ENCODE results near the gene TYRO3. TPM values are rescaled to one million over a fixed set of nuclear protein-coding genes. Genes with fewer than 3 reads are reported as not detected.

Gene TYRO3
- total and polyA plus RNA-seq, 2 experiments from 2014 or later = 5.2 to 7.9 TPM

GRCh38 chr15:41562244-41562643 is 3.2 kb downstream of the TYRO3 start:
- no peaks in the 10 kb centered on the region for H4K20me1 ChIP-seq (ENCODE audit: insufficient read depth)
- no peak for DNase-seq
- H3K9me2 ChIP-seq (ENCODE audit: insufficient read depth) = no peaks in the 10 kb centered on the region
- no peak overlapping the region for H3K4me3 ChIP-seq
- WGBS, 2 experiments (ENCODE audit: low coverage in 1 of 2, low lambda C conversion rate in 2 of 2, missing lambda C conversion rate in 2 of 2) = 68 to 71% methylated on average over 4 to 5 of the region's 5 CpGs
- no peaks in the 10 kb centered on the region for H3K36me3 ChIP-seq (ENCODE audit: low read depth)
- no peak overlapping the region for H3K9ac ChIP-seq
- H3F3A ChIP-seq (ENCODE audit: insufficient read depth) = peaks cover 11% of the 10 kb centered on the region
- no peak overlapping the region for H3K4me2 ChIP-seq (ENCODE audit: unreplicated experiment)
- peaks cover 12% of the 10 kb centered on the region; the same call in 1 of the 2 replicates for H3K4me1 ChIP-seq (ENCODE audit: insufficient read depth)
- no peaks in the 10 kb centered on the region for H3K79me2 ChIP-seq (ENCODE audit: insufficient read depth)
- no peaks in the 10 kb centered on the region for H3K9me3 ChIP-seq (ENCODE audit: low read depth)
- TF ChIP-seq EZH2phosphoT487 (IDR thresholded peaks at IDR 0.05; ENCODE audit: insufficient read depth, low read depth) = no peak
- TF ChIP-seq EZH2 (IDR thresholded peaks at IDR 0.05; ENCODE audit: insufficient read depth, poor library complexity, severe bottlenecking) = no peak
- in situ Hi-C loops (cut with MboI) = no loop called here
- no peak overlapping the region for H2AFZ ChIP-seq
- H3K27ac ChIP-seq = no peak overlapping the region
- no peaks in the 10 kb centered on the region for H3K27me3 ChIP-seq (replicated peaks; ENCODE audit: insufficient read depth)

GRCh38 chr15:41562784-41563198 is 3.8 kb downstream of the TYRO3 start:
- Histone ChIP-seq H3K4me1 (ENCODE audit: insufficient read depth) (peaks cover 11% of the 10 kb centered on the region; the same call in 1 of the 2 replicates), H3K79me2 (ENCODE audit: insufficient read depth) (no peaks in the 10 kb centered on the region)

GRCh38 chr15:41564286-41564959 is 5.4 kb downstream of the TYRO3 start:
- H2AFZ ChIP-seq = no peak overlapping the region
- WGBS, 2 experiments (ENCODE audit: low coverage in 1 of 2, low lambda C conversion rate in 2 of 2, missing lambda C conversion rate in 2 of 2) = 53 to 56% methylated on average over 7 of the region's 7 CpGs
- no peaks in the 10 kb centered on the region for H3F3A ChIP-seq (ENCODE audit: insufficient read depth)
- H3K27ac ChIP-seq = no peak overlapping the region
- no peak overlapping the region for H3K4me2 ChIP-seq (ENCODE audit: unreplicated experiment)
- H3K27me3 ChIP-seq (replicated peaks; ENCODE audit: insufficient read depth) = no peaks in the 10 kb centered on the region
- no peak for TF ChIP-seq EZH2phosphoT487 (IDR thresholded peaks at IDR 0.05; ENCODE audit: insufficient read depth, low read depth)
- TF ChIP-seq EZH2 (IDR thresholded peaks at IDR 0.05; ENCODE audit: insufficient read depth, poor library complexity, severe bottlenecking) = no peak
- H3K9me2 ChIP-seq (ENCODE audit: insufficient read depth) = no peaks in the 10 kb centered on the region
- H3K4me3 ChIP-seq = no peak overlapping the region
- H3K36me3 ChIP-seq (ENCODE audit: low read depth) = no peaks in the 10 kb centered on the region
- H3K9ac ChIP-seq = no peak overlapping the region
- H4K20me1 ChIP-seq (ENCODE audit: insufficient read depth) = no peaks in the 10 kb centered on the region
- H3K4me1 ChIP-seq (ENCODE audit: insufficient read depth) = peaks cover 5% of the 10 kb centered on the region; the same call in 1 of the 2 replicates
- in situ Hi-C loops (cut with MboI) = no loop called here
- no peaks in the 10 kb centered on the region for H3K79me2 ChIP-seq (ENCODE audit: insufficient read depth)
- DNase-seq = no peak
- H3K9me3 ChIP-seq (ENCODE audit: low read depth) = no peaks in the 10 kb centered on the region

More at GRCh38 chr15:41562784-41563198, 3.8 kb downstream of the TYRO3 start:
- Histone ChIP-seq H2AFZ (no peak overlapping the region), H3K27me3 (replicated peaks; ENCODE audit: insufficient read depth) (no peaks in the 10 kb centered on the region), H4K20me1 (ENCODE audit: insufficient read depth) (no peaks in the 10 kb centered on the region), H3K4me3 (no peak overlapping the region), H3F3A (ENCODE audit: insufficient read depth) (peaks cover 8% of the 10 kb centered on the region), H3K36me3 (ENCODE audit: low read depth) (no peaks in the 10 kb centered on the region), H3K9me3 (ENCODE audit: low read depth) (no peaks in the 10 kb centered on the region), H3K27ac (no peak overlapping the region), H3K9me2 (ENCODE audit: insufficient read depth) (no peaks in the 10 kb centered on the region), H3K4me2 (ENCODE audit: unreplicated experiment) (no peak overlapping the region), H3K9ac (no peak overlapping the region)
- 73 to 75% methylated on average over 4 of the region's 4 CpGs for WGBS, 2 experiments (ENCODE audit: low coverage in 1 of 2, low lambda C conversion rate in 2 of 2, missing lambda C conversion rate in 2 of 2)
- TF ChIP-seq EZH2 (IDR thresholded peaks at IDR 0.05; ENCODE audit: insufficient read depth, poor library complexity, severe bottlenecking) = no peak
- DNase-seq = no peak
- in situ Hi-C loops (cut with MboI) = no loop called here

GRCh38 chr15:41564960-41565502 is 6.0 kb downstream of the TYRO3 start:
- TF ChIP-seq EZH2phosphoT487 (IDR thresholded peaks at IDR 0.05; ENCODE audit: insufficient read depth, low read depth) = no peak
- no peak for TF ChIP-seq EZH2 (IDR thresholded peaks at IDR 0.05; ENCODE audit: insufficient read depth, poor library complexity, severe bottlenecking)
- no peak overlapping the region for H3K9ac ChIP-seq
- no peaks in the 10 kb centered on the region for H3K27me3 ChIP-seq (replicated peaks; ENCODE audit: insufficient read depth)
- no peaks in the 10 kb centered on the region for H3K36me3 ChIP-seq (ENCODE audit: low read depth)
- no peak overlapping the region for H2AFZ ChIP-seq
- no peaks in the 10 kb centered on the region for H4K20me1 ChIP-seq (ENCODE audit: insufficient read depth)
- H3F3A ChIP-seq (ENCODE audit: insufficient read depth) = no peaks in the 10 kb centered on the region
- no peaks in the 10 kb centered on the region for H3K9me2 ChIP-seq (ENCODE audit: insufficient read depth)
- H3K4me1 ChIP-seq (ENCODE audit: insufficient read depth) = peaks cover 5% of the 10 kb centered on the region; the same call in 1 of the 2 replicates
- in situ Hi-C loops (cut with MboI) = no loop called here
- 92 to 93% methylated on average over 8 of the region's 8 CpGs for WGBS, 2 experiments (ENCODE audit: low coverage in 1 of 2, low lambda C conversion rate in 2 of 2, missing lambda C conversion rate in 2 of 2)
- H3K4me2 ChIP-seq (ENCODE audit: unreplicated experiment) = no peak overlapping the region
- H3K79me2 ChIP-seq (ENCODE audit: insufficient read depth) = no peaks in the 10 kb centered on the region
- H3K4me3 ChIP-seq = no peak overlapping the region
- no peaks in the 10 kb centered on the region for H3K9me3 ChIP-seq (ENCODE audit: low read depth)
- no peak for DNase-seq
- H3K27ac ChIP-seq = no peak overlapping the region
